Nephron (organoid): ENCODE results near the gene PPP1R3D.
A peak's percentile ranks its signal among the peaks of the same experiment; 100 is the strongest.

Experiments
- H3K27ac Mint-ChIP-seq, 3 experiments: 2 replicates each; pipeline ENCODE4 v1.8.0; 2020; ENCODE audit warnings: mixed read lengths in 3 of 3, mild to moderate bottlenecking in 2 of 3, moderate library complexity in 1 of 3
- H3K27me3 Mint-ChIP-seq: 2 replicates; pipeline ENCODE4 v1.8.0; 2021; ENCODE audit warnings: low read depth, mild to moderate bottlenecking, moderate library complexity, mixed read lengths
- H3K36me3 Mint-ChIP-seq: 2 replicates; pipeline ENCODE4 v1.8.0; 2020; ENCODE audit warnings: low read depth, mixed read lengths
- H3K4me1 Mint-ChIP-seq: 2 replicates; pipeline ENCODE4 v1.8.0; 2020; ENCODE audit warnings: mixed read lengths
- H3K4me3 Mint-ChIP-seq, 3 experiments: 2 replicates each; pipeline ENCODE4 v1.8.0; 2020; ENCODE audit warnings: mild to moderate bottlenecking in 3 of 3, mixed read lengths in 3 of 3, moderate library complexity in 2 of 3
- H3K9me3 Mint-ChIP-seq: 2 replicates; pipeline ENCODE4 v1.8.0; 2020; ENCODE audit warnings: mixed read lengths
- CTCF ChIP-seq, 3 experiments: fragments of 200-600 bp; sonication (generic); IDR thresholded peaks; one replicate each; pipeline ENCODE4 v1.5.0; 2021; ENCODE audit warnings: antibody characterized with exemption in 3 of 3; ENCODE audit not compliant: unreplicated experiment in 3 of 3

Gene PPP1R3D

GRCh38 chr20:59983076-59983475 is 43.0 kb upstream of the PPP1R3D start:
- H3K9me3 Mint-ChIP-seq: peaks cover 7% of the 10 kb centered on the region
- H3K27me3 Mint-ChIP-seq: no peaks in the 10 kb centered on the region
- no peaks in the 10 kb centered on the region for H3K36me3 Mint-ChIP-seq
- TF ChIP-seq CTCF (IDR thresholded peaks at IDR 0.05; ENCODE audit: unreplicated experiment in 3 of 3): no peak
- no peak overlapping the region for H3K4me3 Mint-ChIP-seq
- no peak overlapping the region for H3K27ac Mint-ChIP-seq
- no peaks in the 10 kb centered on the region for H3K4me1 Mint-ChIP-seq

- TF ChIP-seq CTCF (IDR thresholded peaks at IDR 0.05; ENCODE audit: unreplicated experiment in 3 of 3): no peak
- Mint-ChIP-seq H3K36me3 (no peaks in the 10 kb centered on the region), H3K27me3 (peaks cover 3% of the 10 kb centered on the region)
Measured at GRCh38 chr20:59977086-59977485, 37.0 kb upstream of the PPP1R3D start.

GRCh38 chr20:59976156-59976782 is 36.2 kb upstream of the PPP1R3D start:
- H3K4me1 Mint-ChIP-seq: peaks cover 21% of the 10 kb centered on the region
- H3K27ac Mint-ChIP-seq: peak overlapping the region; percentile 79 to 90 (median 84)

More at GRCh38 chr20:59977086-59977485, 37.0 kb upstream of the PPP1R3D start:
- H3K4me3 Mint-ChIP-seq: no peak overlapping the region
- H3K9me3 Mint-ChIP-seq: peaks cover 5% of the 10 kb centered on the region
- peak overlapping the region in 1 of 3 experiments; percentile 90 for H3K27ac Mint-ChIP-seq
- H3K4me1 Mint-ChIP-seq: peaks cover 21% of the 10 kb centered on the region

GRCh38 chr20:59972037-59972801 is 32.1 kb upstream of the PPP1R3D start:
- peaks cover 8% of the 10 kb centered on the region for H3K27me3 Mint-ChIP-seq
- H3K4me3 Mint-ChIP-seq: no peak overlapping the region
- H3K36me3 Mint-ChIP-seq: no peaks in the 10 kb centered on the region
- H3K4me1 Mint-ChIP-seq: peaks cover 21% of the 10 kb centered on the region
- TF ChIP-seq CTCF (IDR thresholded peaks at IDR 0.05; ENCODE audit: unreplicated experiment in 3 of 3): no peak
- H3K27ac Mint-ChIP-seq: no peak overlapping the region
- no peaks in the 10 kb centered on the region for H3K9me3 Mint-ChIP-seq

More at GRCh38 chr20:59976156-59976782, 36.2 kb upstream of the PPP1R3D start:
- Mint-ChIP-seq H3K9me3 (peaks cover 3% of the 10 kb centered on the region), H3K4me3 (peak overlapping the region in 1 of 3 experiments; percentile 2), H3K27me3 (peaks cover 3% of the 10 kb centered on the region), H3K36me3 (no peaks in the 10 kb centered on the region)
- no peak for TF ChIP-seq CTCF (IDR thresholded peaks at IDR 0.05; ENCODE audit: unreplicated experiment in 3 of 3)

- TF ChIP-seq CTCF (IDR thresholded peaks at IDR 0.05; ENCODE audit: unreplicated experiment in 3 of 3): no peak
- peaks cover 17% of the 10 kb centered on the region for H3K4me1 Mint-ChIP-seq
- no peak overlapping the region for H3K27ac Mint-ChIP-seq
- no peaks in the 10 kb centered on the region for H3K9me3 Mint-ChIP-seq
- no peaks in the 10 kb centered on the region for H3K36me3 Mint-ChIP-seq
- peaks cover 8% of the 10 kb centered on the region for H3K27me3 Mint-ChIP-seq
- no peak overlapping the region for H3K4me3 Mint-ChIP-seq
Measured at GRCh38 chr20:59971428-59971827, 31.3 kb upstream of the PPP1R3D start.
